NT2/D1 (cell line): ENCODE measurements around the gene INAFM1.

Experiments
- SUZ12 ChIP-seq: IDR thresholded peaks from 2 replicates; pipeline ENCODE4 v1.6.1; 2011; ENCODE audit not compliant: insufficient read length, insufficient read depth; ENCODE audit errors: extremely low read depth
- YY1 ChIP-seq: IDR thresholded peaks from 2 replicates; pipeline ENCODE4 v1.6.1; 2011; ENCODE audit not compliant: insufficient read length, insufficient read depth
- ZNF274 ChIP-seq: IDR thresholded peaks from 2 replicates; pipeline ENCODE4 v1.6.1; 2011; ENCODE audit warnings: mild to moderate bottlenecking, low read depth, low read length

- TF ChIP-seq YY1 (no peak), ZNF274 (no peak), SUZ12 (no peak)
These were observed 7.3 kb upstream of the INAFM1 start for GRCh38 chr19:47267350-47267759.
